8988T (cell line): ENCODE results near the gene HOXC10.

Source experiments
- DNase-seq: peaks from one replicate; pipeline ENCODE4 v3.0.0; 2011

HOXC10 gene

DNA sequence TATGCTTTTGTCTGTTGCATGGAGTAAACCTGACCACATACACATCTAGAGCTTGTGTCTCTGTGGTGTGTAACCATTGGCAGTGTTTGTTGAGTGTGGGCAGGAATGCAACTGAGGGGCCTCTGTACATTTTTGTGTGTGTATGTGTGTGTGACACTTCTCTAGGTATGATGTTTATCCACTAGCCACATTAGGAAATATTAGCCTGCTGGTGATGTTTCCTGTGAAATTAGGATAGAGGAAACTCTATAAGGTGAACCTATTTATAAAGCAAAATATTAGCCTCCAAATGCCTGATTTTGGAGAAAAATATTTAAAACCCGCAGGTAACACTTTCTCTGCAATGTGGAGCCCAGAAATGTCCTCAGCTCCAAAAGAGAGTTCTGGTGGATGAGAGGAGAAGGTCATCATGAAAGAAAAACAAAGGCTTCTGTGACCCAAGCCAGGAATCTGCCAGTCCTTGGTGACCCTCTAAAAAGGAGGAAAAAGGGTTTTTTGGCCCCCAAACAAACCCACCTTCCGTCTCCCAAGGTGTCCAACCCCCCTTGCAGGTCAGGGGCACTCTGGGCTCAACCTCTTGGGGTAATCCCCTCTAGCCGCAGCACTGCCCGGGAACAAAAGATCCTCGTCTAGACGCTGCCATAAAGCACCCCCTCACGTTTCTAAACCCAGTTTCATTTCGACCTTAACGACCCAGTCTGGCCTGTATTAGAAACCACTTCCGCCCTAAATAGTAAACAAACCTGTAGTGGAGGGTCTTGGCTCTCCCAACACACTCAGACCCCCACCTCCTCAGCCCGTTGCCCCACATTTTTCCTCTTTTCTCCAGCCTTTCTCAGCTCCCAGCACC lies 7.1 kb upstream of the HOXC10 start:
- DNase-seq = no peak

GRCh38 chr12:53978477-53979356 lies 6.2 kb upstream of the HOXC10 start:
- DNase-seq = no peak

- DNase-seq = no peak
These were observed 4.7 kb upstream of the HOXC10 start for GRCh38 chr12:53980104-53980801.

DNA sequence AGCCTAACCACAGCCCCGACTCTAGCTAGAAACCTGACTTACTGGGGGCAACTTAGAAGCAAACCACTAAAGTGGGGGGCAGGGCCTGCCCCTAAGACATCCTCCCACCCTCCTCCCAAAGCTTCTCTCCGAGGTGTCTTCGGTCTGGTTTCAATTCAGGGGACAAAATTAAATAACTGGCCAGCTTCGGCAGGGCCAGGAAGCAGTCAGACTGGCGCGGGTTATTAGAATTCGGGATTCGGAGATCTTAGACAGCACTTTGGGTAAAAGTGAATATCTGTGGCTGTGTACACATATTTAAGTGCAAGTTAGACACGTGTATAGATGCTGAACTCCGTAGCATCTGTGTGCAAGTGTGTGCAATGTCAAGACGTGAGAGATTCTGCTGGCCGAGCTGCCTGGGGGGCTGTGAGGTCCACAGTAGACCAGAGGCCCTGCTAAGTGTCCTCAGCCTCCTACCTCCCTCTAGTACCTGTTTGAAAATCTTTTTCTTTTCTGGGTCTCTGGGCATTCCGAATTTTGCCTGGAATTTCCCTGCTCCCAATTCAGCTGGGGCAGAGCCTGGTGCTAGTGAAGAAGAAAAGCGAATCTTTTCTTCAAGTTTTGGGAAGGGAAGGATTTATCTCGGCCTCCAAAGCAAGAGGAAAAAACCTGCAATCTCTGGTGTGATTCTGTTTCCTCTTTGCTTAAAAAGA lies 4.0 kb upstream of the HOXC10 start:
- no peak for DNase-seq

DNA sequence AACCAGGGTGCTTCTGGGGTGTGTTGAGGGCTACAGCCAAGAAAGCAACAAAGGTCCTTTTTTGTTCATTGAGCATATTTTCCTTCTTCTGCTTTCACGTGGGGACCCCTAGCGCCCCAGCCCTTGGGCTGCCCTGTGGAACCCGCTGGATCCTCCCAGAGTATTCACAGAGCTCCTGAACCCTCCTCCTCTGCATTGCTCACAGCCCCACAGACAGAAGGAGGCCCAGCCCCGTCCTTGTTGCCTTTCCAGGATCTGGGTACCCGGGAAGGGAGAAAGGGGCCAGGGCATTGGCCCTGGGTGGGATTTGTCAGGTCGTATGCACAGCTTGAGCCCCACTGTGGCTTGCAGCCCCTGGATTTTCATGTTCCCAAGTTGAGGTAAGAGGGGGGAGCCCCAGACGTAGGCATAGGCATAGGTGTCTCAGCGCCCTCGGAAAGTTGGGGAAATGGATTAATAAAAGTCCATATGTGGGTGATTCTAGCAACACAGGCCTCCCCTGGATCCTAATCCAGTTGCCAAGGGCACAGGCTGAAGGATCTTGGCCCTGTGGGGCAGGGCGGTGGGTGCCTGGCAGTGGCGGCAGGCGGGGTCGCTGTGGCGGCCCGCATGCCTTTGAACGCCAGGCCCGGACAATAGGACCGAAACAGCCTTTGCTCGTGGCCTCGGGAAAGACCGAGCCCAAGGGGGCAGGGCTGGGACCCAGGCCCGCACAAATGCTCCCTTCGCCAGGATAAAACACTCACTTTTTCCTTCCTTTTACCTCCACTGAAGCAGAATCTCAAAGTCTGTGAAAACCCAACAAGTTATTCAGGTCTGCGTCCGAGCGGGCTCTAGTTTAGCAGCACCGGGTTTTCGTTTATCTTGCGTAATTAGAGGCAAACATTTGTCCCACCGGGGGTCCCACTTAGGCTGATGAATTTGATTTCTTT lies 3.0 kb upstream of the HOXC10 start:
- DNase-seq = no peak

GRCh38 chr12:53982648-53983567 lies 2.0 kb upstream of the HOXC10 start:
- no peak for DNase-seq

- DNase-seq = no peak
These were observed 1.4 kb upstream of the HOXC10 start for GRCh38 chr12:53983568-53983949.

- DNase-seq = no peak
These were observed 885 bp upstream of the HOXC10 start for GRCh38 chr12:53983950-53984572.

DNA sequence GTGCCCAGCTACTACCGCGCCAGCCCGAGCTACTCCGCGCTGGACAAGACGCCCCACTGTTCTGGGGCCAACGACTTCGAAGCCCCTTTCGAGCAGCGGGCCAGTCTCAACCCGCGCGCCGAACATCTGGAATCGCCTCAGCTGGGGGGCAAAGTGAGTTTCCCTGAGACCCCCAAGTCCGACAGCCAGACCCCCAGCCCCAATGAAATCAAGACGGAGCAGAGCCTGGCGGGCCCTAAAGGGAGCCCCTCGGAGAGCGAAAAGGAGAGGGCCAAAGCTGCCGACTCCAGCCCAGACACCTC lies 697 bp downstream of the HOXC10 start:
- DNase-seq = no peak

GRCh38 chr12:53985994-53986685 lies 1.2 kb downstream of the HOXC10 start:
- no peak for DNase-seq

- DNase-seq = no peak
These were observed 1.9 kb downstream of the HOXC10 start for GRCh38 chr12:53986686-53987483.

- DNase-seq = no peak
These were observed 2.9 kb downstream of the HOXC10 start for GRCh38 chr12:53987787-53988230.

GRCh38 chr12:53988541-53989226 lies 3.7 kb downstream of the HOXC10 start:
- DNase-seq = no peak

- DNase-seq = peak; percentile 86
These were observed 4.5 kb downstream of the HOXC10 start for GRCh38 chr12:53989227-53990113.

DNA sequence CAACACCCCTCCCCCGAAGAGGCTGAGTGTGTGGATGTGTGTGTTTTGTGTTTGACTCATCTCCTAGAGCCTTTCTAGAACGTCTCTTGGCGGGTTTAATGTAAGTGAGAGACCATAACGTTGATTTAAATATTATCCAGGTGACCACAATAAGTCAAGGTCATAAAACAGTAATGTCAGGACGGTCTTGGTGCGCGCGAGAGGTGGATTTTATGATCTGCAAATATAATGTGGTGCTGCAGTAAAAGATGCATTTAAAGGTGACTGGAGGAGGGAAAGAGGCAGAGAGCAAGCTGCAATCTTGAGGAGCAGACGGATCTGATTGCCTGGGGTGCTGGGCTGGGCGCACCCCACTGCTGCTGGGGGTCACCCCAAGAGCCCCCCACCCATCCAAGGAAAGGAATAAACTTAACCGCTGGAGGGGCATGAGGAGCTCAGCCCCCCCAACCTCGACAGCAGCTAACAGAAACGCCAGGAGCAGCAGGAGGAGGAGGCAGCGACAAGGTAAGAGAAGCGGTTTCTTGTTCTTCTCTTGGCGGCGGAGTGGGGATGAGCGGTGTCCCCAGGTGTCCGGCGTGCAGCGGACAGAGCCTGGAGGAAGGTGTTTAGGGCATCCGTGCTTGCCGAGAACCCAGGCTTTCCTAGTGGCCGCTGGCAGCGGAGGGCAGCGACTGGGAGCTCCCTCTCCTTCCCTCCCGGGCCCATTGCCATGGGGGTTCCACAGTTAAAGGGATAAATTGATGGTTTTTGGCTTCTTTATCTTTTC lies 5.5 kb downstream of the HOXC10 start:
- DNase-seq = no peak

- DNase-seq = no peak
These were observed 6.1 kb downstream of the HOXC10 start for GRCh38 chr12:53991077-53991460.
